ENCODE measurements around the gene ADAMTS12.

DNA sequence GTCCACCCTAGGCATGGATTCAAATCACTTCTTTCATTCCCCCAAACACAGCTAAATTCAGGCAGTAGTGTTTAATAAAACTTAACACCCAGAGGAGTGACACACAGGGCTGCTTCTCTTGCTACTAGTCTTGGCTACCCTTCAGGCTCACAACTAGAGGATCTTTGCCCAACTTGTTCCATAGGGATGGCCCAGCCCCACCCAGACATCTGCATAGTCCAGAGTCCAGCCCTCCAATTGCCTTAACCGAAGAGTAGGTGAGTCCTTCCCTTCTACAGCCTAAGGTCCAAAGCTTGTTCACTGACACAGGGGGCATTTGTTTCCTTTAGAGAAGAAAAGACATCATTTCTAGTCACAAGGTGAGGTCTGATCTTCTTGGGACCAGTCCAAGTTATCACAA is 29.2 kb upstream of the ADAMTS12 start:
- no peak for TF ChIP-seq EZH2 (IDR thresholded peaks at IDR 0.05; ENCODE audit: insufficient read depth, poor library complexity, severe bottlenecking)
- TF ChIP-seq EZH2phosphoT487 (IDR thresholded peaks at IDR 0.05; ENCODE audit: insufficient read depth, low read depth), result no peak

Data from GM23248 (cell line).